Epithelial cell of proximal tubule (primary cell): ENCODE measurements around the gene NBEA. TPM values are rescaled to one million over a fixed set of nuclear protein-coding genes. Genes with fewer than 3 reads are reported as not detected.

ENCODE experiments used
- DNase-seq: peaks from one replicate; pipeline ENCODE4 v3.0.0-alpha.2; 2011; ENCODE audit warnings: low read depth
- H3K4me3 ChIP-seq: 2 replicates; pipeline ENCODE4 v1.5.1; 2011; ENCODE audit warnings: low read depth, mild to moderate bottlenecking, low read length
- CTCF ChIP-seq: conservative IDR thresholded peaks from 2 replicates; pipeline ENCODE4 v1.5.1; 2012; ENCODE audit warnings: low read depth, mild to moderate bottlenecking, low read length
- total RNA-seq: library from RNA; depleted of rRNA; stranded (reverse); fragments of >200 nt; gene quantifications from 2 replicates; pipeline ENCODE4 v1.2.3, GENCODE V29; 2015

Gene NBEA
- total RNA-seq, 1 donor from 2014 or later = 2.7 TPM

- H3K4me3 ChIP-seq = no peak overlapping the region
- no peak for DNase-seq
- no peak for TF ChIP-seq CTCF
These were observed 771.1 kb downstream of the NBEA start for GRCh38 chr13:35712907-35713761.

- TF ChIP-seq CTCF = no peak
- no peak overlapping the region for H3K4me3 ChIP-seq
- DNase-seq = no peak
These were observed 772.1 kb downstream of the NBEA start for GRCh38 chr13:35714121-35714520.

- no peak for TF ChIP-seq CTCF
- H3K4me3 ChIP-seq = no peak overlapping the region
- DNase-seq = no peak
These were observed 772.7 kb downstream of the NBEA start for GRCh38 chr13:35714588-35715377.

- no peak for DNase-seq
- H3K4me3 ChIP-seq = no peak overlapping the region
These were observed 774.1 kb downstream of the NBEA start for GRCh38 chr13:35716186-35716585.

GRCh38 chr13:35716729-35717128 is 774.7 kb downstream of the NBEA start:
- no peak for TF ChIP-seq CTCF
- DNase-seq = no peak
- H3K4me3 ChIP-seq = no peak overlapping the region

More at GRCh38 chr13:35716186-35716585, 774.1 kb downstream of the NBEA start:
- TF ChIP-seq CTCF = no peak

- TF ChIP-seq CTCF = peak; percentile 27
- no peak overlapping the region for H3K4me3 ChIP-seq
- no peak for DNase-seq
These were observed 776.0 kb downstream of the NBEA start for GRCh38 chr13:35718084-35718483.
